ENCODE results near the gene TMEM63A. TPM values are rescaled to one million over a fixed set of nuclear protein-coding genes. Genes with fewer than 3 reads are reported as not detected.

Gene TMEM63A
- total and polyA plus RNA-seq, 2 of the 13 experiments (the other 11 are each of a cell fraction or from before 2014, with no cell fraction given) = 23.9 to 53.3 TPM

GRCh38 chr1:225875044-225875815, 7.0 kb downstream of the TMEM63A start:
- H3K27ac ChIP-seq (ENCODE audit: extremely low read length, insufficient read depth, low read length) = no peak overlapping the region
- H4K20me1 ChIP-seq (ENCODE audit: insufficient read depth, low read length) = peaks cover 20% of the 10 kb centered on the region
- H2AFZ ChIP-seq (ENCODE audit: low read length) = no peak overlapping the region
- H3K27me3 ChIP-seq (ENCODE audit: control insufficient read depth in 1 of 2, insufficient read depth in 2 of 2, low read length in 2 of 2) = no peaks in the 10 kb centered on the region
- ATAC-seq (no peak), FAIRE-seq (no peak), DNase-seq (ENCODE audit: low spot score) (no peak)
- H3K4me3 ChIP-seq (replicated peaks in 1 of 3; ENCODE audit: insufficient read depth in 1 of 3, low read depth in 2 of 3, low read length in 3 of 3) = no peak overlapping the region
- H3K36me3 ChIP-seq (replicated peaks in 1 of 2; ENCODE audit: control insufficient read depth in 1 of 2, insufficient read depth in 2 of 2, low read length in 2 of 2) = peaks cover 12 to 57% of the 10 kb centered on the region in 2 experiments
- TF ChIP-seq ZNF782 (CRISPR knock-in tag; IDR thresholded peaks at IDR 0.05; ENCODE audit: borderline replicate concordance) (no peak), MLX (CRISPR knock-in tag; IDR thresholded peaks at IDR 0.05) (no peak), AGO1 (IDR thresholded peaks at IDR 0.05; ENCODE audit: low read depth, low read length, poor library complexity, severe bottlenecking) (no peak), ZNF761 (CRISPR knock-in tag; conservative IDR thresholded peaks at IDR 0.05) (no peak)
- H3K9ac ChIP-seq (ENCODE audit: insufficient read depth, low read depth, low read length) = no peak overlapping the region
- no TSS peak for BruUV-seq (replicated peaks)
- in situ Hi-C loops (cut with HindIII; ENCODE audit: extremely low pct_ligation_motif_present, low pct_unique_long_range_greater_than_20kb) = no loop called here
- intact Hi-C loops (cut with micrococcal nuclease; ENCODE audit: unreplicated experiment) = loop anchor here (5.0 kb wide), 1 partner anchor 37 kb away; no protein-coding TSS in a partner anchor
- H3K79me2 ChIP-seq (ENCODE audit: insufficient read depth, low read length) = peaks cover 22% of the 10 kb centered on the region
- no peak overlapping the region for H3K4me2 ChIP-seq (ENCODE audit: low read depth, low read length)
- 94% methylated on average over 8 of the region's 12 CpGs for WGBS (ENCODE audit: low lambda C conversion rate)
- POLR2A ChIA-PET = interaction anchor here (1.1 kb wide), 1 partner anchor 49 kb away, joined by 3 read pairs; the partner anchor contains the start of gene PYCR2
- H3K4me1 ChIP-seq (ENCODE audit: insufficient read depth, low read length) = peaks cover 40% of the 10 kb centered on the region
- H3K9me3 ChIP-seq (ENCODE audit: low read length) = no peaks in the 10 kb centered on the region
- CTCF ChIA-PET (ENCODE audit: low intra/inter-chr PET ratio, low total read pairs) = no interaction called here

GRCh38 chr1:225874431-225874830, 7.7 kb downstream of the TMEM63A start:
- Histone ChIP-seq H3K4me3 (replicated peaks in 1 of 3; ENCODE audit: insufficient read depth in 1 of 3, low read depth in 2 of 3, low read length in 3 of 3) (no peak overlapping the region), H2AFZ (ENCODE audit: low read length) (no peak overlapping the region), H4K20me1 (ENCODE audit: insufficient read depth, low read length) (peaks cover 15% of the 10 kb centered on the region), H3K79me2 (ENCODE audit: insufficient read depth, low read length) (peaks cover 14% of the 10 kb centered on the region), H3K4me1 (ENCODE audit: insufficient read depth, low read length) (peaks cover 32% of the 10 kb centered on the region), H3K9me3 (ENCODE audit: low read length) (no peaks in the 10 kb centered on the region), H3K4me2 (ENCODE audit: low read depth, low read length) (no peak overlapping the region), H3K27me3 (ENCODE audit: control insufficient read depth in 1 of 2, insufficient read depth in 2 of 2, low read length in 2 of 2) (no peaks in the 10 kb centered on the region), H3K9ac (ENCODE audit: insufficient read depth, low read depth, low read length) (no peak overlapping the region), H3K36me3 (replicated peaks in 1 of 2; ENCODE audit: control insufficient read depth in 1 of 2, insufficient read depth in 2 of 2, low read length in 2 of 2) (peaks cover 13 to 58% of the 10 kb centered on the region in 2 experiments), H3K27ac (ENCODE audit: extremely low read length, insufficient read depth, low read length) (no peak overlapping the region)
- POLR2A ChIA-PET = interaction anchor here (1.6 kb wide), 1 partner anchor 8 kb away, joined by 6 read pairs; the partner anchor contains the start of gene TMEM63A
- in situ Hi-C loops (cut with HindIII; ENCODE audit: extremely low pct_ligation_motif_present, low pct_unique_long_range_greater_than_20kb) (no loop called here), intact Hi-C loops (cut with micrococcal nuclease; ENCODE audit: unreplicated experiment) (no loop called here)
- FAIRE-seq = no peak
- TF ChIP-seq ELF1 (CRISPR knock-in tag; IDR thresholded peaks at IDR 0.05) (no peak), AGO2 (optimal IDR thresholded peaks at IDR 0.05; ENCODE audit: low read depth, low read length) (peak; percentile 34), ZNF335 (CRISPR knock-in tag; IDR thresholded peaks at IDR 0.05) (no peak)
- no peak for DNase-seq (ENCODE audit: low spot score)
- 93% methylated on average over 7 of the region's 11 CpGs for WGBS (ENCODE audit: low lambda C conversion rate)
- CTCF ChIA-PET (ENCODE audit: low intra/inter-chr PET ratio, low total read pairs) = no interaction called here
- no TSS peak for BruUV-seq (replicated peaks)
- no peak for ATAC-seq

All from HepG2 (cell line).